Neuronal stem cell (in vitro differentiated cells): ENCODE data around the gene PROM2.

ENCODE experiments used
- DNase-seq: peaks from one replicate; pipeline ENCODE4 v3.0.0-alpha.2; 2013; ENCODE audit warnings: low spot score
- H2AFZ ChIP-seq: one replicate; pipeline ENCODE4 v1.6.1; 2013; ENCODE audit warnings: mild to moderate bottlenecking, low read length, inconsistent platforms
- H2AK5ac ChIP-seq: 2 replicates; pipeline ENCODE4 v1.6.1; 2013; ENCODE audit warnings: low read depth, mild to moderate bottlenecking, inconsistent platforms, low read length, moderate library complexity, mixed read lengths
- H2BK120ac ChIP-seq: 2 replicates; pipeline ENCODE4 v1.6.1; 2013; ENCODE audit warnings: low read depth, mild to moderate bottlenecking, inconsistent platforms, low read length, moderate library complexity, mixed read lengths
- H2BK12ac ChIP-seq: one replicate; pipeline ENCODE4 v1.6.1; 2013; ENCODE audit warnings: low read length, inconsistent platforms
- H2BK15ac ChIP-seq: 2 replicates; pipeline ENCODE4 v1.6.1; 2013; ENCODE audit warnings: mild to moderate bottlenecking, low read length, inconsistent platforms, mixed read lengths
- H2BK5ac ChIP-seq: one replicate; pipeline ENCODE4 v1.6.1; 2013; ENCODE audit warnings: inconsistent platforms, mild to moderate bottlenecking, low read length, moderate library complexity
- H3K14ac ChIP-seq: one replicate; pipeline ENCODE4 v1.6.1; 2013; ENCODE audit warnings: low read length, inconsistent platforms
- H3K18ac ChIP-seq: 2 replicates; pipeline ENCODE4 v1.6.1; 2013; ENCODE audit warnings: low read length, inconsistent platforms
- H3K23ac ChIP-seq: 2 replicates; pipeline ENCODE4 v1.6.1; 2013; ENCODE audit warnings: low read depth, mild to moderate bottlenecking, mixed read lengths, low read length, inconsistent platforms; ENCODE audit not compliant: poor library complexity
- H3K27ac ChIP-seq: replicated peaks from 3 replicates; pipeline ENCODE4 v1.5.1; 2013; ENCODE audit warnings: low read length, inconsistent platforms
- H3K27me3 ChIP-seq, 3 experiments: 2 replicates each; pipeline ENCODE4 v1.6.1; 2013; ENCODE audit warnings: low read length in 3 of 3, mild to moderate bottlenecking in 2 of 3, inconsistent platforms in 1 of 3, low read depth in 1 of 3, mixed read lengths in 1 of 3, moderate library complexity in 1 of 3; ENCODE audit not compliant: control insufficient read depth in 3 of 3, insufficient read depth in 3 of 3
- H3K36me3 ChIP-seq, 2 donors: replicated peaks in 1 of 2; 2 replicates each; pipeline ENCODE4 v1.6.1; 2013; ENCODE audit warnings: low read length in 2 of 2; ENCODE audit not compliant: control insufficient read depth in 2 of 2, insufficient read depth in 2 of 2
- H3K4ac ChIP-seq: 2 replicates; pipeline ENCODE4 v1.6.1; 2013; ENCODE audit warnings: inconsistent platforms, mild to moderate bottlenecking, low read length, moderate library complexity
- H3K4me1 ChIP-seq, 2 donors: 1 replicate in 1 of 2; 2 replicates in 1 of 2; pipeline ENCODE4 v1.6.1; 2013; ENCODE audit warnings: low read length in 2 of 2, low read depth in 1 of 2; ENCODE audit not compliant: control insufficient read depth in 2 of 2, insufficient read depth in 1 of 2
- H3K4me2 ChIP-seq: one replicate; pipeline ENCODE4 v1.6.1; 2013; ENCODE audit warnings: mild to moderate bottlenecking, low read length, inconsistent platforms; ENCODE audit not compliant: insufficient read depth, poor library complexity, severe bottlenecking
- H3K4me3 ChIP-seq, 2 donors: 2 replicates each; pipeline ENCODE4 v1.5.1; 2013; ENCODE audit warnings: low read length in 2 of 2, mild to moderate bottlenecking in 2 of 2, inconsistent platforms in 1 of 2, moderate library complexity in 1 of 2
- H3K79me1 ChIP-seq: one replicate; pipeline ENCODE4 v1.6.1; 2013; ENCODE audit warnings: low read depth, mild to moderate bottlenecking, inconsistent platforms, low read length, moderate library complexity
- H3K9ac ChIP-seq: one replicate; pipeline ENCODE4 v1.6.1; 2013; ENCODE audit warnings: mild to moderate bottlenecking, low read depth, low read length, inconsistent platforms; ENCODE audit not compliant: poor library complexity
- H3K9me3 ChIP-seq, 2 donors: replicated peaks in 1 of 2; 2 replicates each; pipeline versions ENCODE3 to v1.6.1; 2013; ENCODE audit warnings: low read length in 2 of 2, mild to moderate bottlenecking in 2 of 2, inconsistent platforms in 1 of 2, low read depth in 1 of 2, mixed read lengths in 1 of 2, moderate library complexity in 1 of 2; ENCODE audit not compliant: control insufficient read depth in 2 of 2, insufficient read depth in 1 of 2
- H4K8ac ChIP-seq: one replicate; pipeline ENCODE4 v1.6.1; 2013; ENCODE audit warnings: low read depth, mild to moderate bottlenecking, inconsistent platforms, low read length, moderate library complexity
- H4K91ac ChIP-seq: one replicate; pipeline ENCODE4 v1.6.1; 2013; ENCODE audit warnings: low read length, low read depth, mild to moderate bottlenecking, inconsistent platforms; ENCODE audit not compliant: poor library complexity
- WGBS, 2 donors: extraction: QIAGEN DNeasy Blood & Tissue Kit; methylation state at CpG; one replicate each; pipeline ENCODE4 v1.1.7; 2013; ENCODE audit warnings: missing lambda C conversion rate in 2 of 2, mixed read lengths in 1 of 2; ENCODE audit not compliant: insufficient read length in 2 of 2, insufficient replicate concordance in 1 of 2; ENCODE audit errors: extremely low coverage in 2 of 2; 5-methylcytosine and 5-hydroxymethylcytosine counted together

Gene PROM2

DNA sequence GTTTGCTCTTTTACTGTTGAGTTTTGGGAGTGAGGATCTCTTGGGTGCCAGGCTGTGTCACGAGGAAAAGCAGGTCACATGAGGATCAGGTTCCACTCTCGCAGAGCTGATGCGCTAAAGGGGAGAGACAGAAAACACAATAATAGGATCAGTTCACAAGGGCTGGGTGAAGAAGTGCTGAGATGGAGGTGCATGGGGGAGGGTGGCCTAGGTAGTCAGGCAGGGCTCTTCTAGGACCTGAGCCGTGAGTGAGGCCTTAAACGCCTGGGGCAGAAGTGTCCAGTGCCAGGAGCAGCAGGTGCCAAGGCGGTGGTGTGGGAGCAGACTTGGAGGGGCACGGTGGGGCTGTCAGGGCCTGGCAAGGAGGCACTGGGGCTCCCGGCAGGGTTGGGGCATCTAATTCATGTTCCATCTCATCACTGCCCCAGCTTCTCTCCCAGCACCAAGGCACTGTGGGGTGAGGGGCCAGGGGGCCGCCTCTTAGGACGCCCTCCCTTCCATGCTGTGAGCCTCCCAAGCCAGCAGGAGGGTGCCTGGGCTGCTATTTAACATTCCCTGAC, 32.2 kb downstream of the PROM2 start:
- Histone ChIP-seq H2BK120ac (no peak overlapping the region), H3K9me3 (no peaks in the 10 kb centered on the region), H2AFZ (no peak overlapping the region), H3K27me3 (peaks cover 0 to 12% (median 0%) of the 10 kb centered on the region in 3 experiments), H4K91ac (no peak overlapping the region), H3K4ac (no peak overlapping the region), H2BK12ac (peak overlapping the region; percentile 7), H2BK15ac (peak overlapping the region; percentile 6), H3K9ac (no peak overlapping the region), H2AK5ac (peak overlapping the region; percentile 73), H3K4me3 (no peak overlapping the region), H3K23ac (no peak overlapping the region), H3K4me1 (peaks cover 0 to 10% of the 10 kb centered on the region in 2 donors), H4K8ac (no peak overlapping the region), H3K36me3 (no peaks in the 10 kb centered on the region), H2BK5ac (peak overlapping the region; percentile 20), H3K4me2 (no peak overlapping the region), H3K27ac (no peak overlapping the region), H3K14ac (no peak overlapping the region), H3K79me1 (no peaks in the 10 kb centered on the region), H3K18ac (no peak overlapping the region)
- no CpG with 5 or more reads among the region's 10 CpGs for WGBS, 2 donors
- DNase-seq, result no peak

DNA sequence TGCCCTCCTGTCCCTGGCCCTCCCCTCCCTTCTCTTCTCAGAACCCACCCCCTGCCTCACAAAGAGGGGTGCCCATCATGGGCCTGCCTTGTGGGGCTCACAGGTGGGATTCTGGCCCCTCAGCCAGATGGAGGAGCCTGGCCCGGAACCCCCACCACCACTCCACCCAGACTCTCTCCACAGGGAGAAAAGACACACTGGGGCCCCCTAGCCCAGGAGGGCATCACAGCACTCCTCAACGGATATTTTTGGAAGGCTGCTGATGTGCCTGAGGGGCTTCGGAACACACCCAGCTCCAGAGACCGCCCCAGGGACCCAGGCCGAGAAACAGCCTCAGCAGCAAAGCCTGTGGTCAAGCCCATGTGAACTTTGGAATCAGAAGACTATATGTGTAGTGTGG, 32.8 kb downstream of the PROM2 start:
- no CpG with 5 or more reads among the region's 5 CpGs for WGBS, 2 donors
- peak overlapping the region; percentile 42 for H3K18ac ChIP-seq

DNA sequence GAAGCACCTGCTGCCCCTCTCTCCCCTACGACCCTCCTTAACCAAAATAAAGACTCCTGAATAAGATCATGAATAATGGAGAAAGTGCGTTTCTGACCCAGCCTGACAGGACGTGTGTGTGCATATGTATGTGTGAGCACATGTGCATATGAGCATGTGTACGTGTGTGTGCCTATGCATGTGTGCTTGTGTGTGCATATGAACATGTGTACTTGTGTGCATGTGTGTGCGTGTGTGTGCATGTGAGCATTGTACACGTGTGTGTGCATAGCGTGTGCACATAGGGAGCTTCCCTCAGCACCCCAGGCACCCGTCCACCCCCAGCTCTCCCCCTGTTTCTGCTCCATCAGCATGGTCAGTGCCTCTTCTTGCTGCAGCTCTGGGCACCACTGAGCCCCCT, 33.6 kb downstream of the PROM2 start:
- Histone ChIP-seq H3K4me2 (no peak overlapping the region), H3K18ac (peak overlapping the region; percentile 44), H3K4ac (no peak overlapping the region), H3K4me3 (peak overlapping the region in 1 of 2 donors; percentile 49), H3K14ac (no peak overlapping the region), H3K4me1 (peaks cover 0 to 8% of the 10 kb centered on the region in 2 donors), H2BK12ac (no peak overlapping the region), H3K27me3 (peaks cover 0 to 12% (median 0%) of the 10 kb centered on the region in 3 experiments), H3K27ac (no peak overlapping the region), H4K8ac (no peak overlapping the region), H2BK15ac (no peak overlapping the region), H2AFZ (no peak overlapping the region), H2BK120ac (no peak overlapping the region), H3K9ac (no peak overlapping the region), H3K23ac (no peak overlapping the region), H3K79me1 (no peaks in the 10 kb centered on the region), H3K36me3 (no peaks in the 10 kb centered on the region), H3K9me3 (no peaks in the 10 kb centered on the region), H2AK5ac (peak overlapping the region; percentile 32), H2BK5ac (no peak overlapping the region), H4K91ac (no peak overlapping the region)
- no peak for DNase-seq
- WGBS, 2 donors, result no CpG with 5 or more reads among the region's 8 CpGs

More for the DNA sequence above, 32.8 kb downstream of the PROM2 start:
- Histone ChIP-seq H3K36me3 (no peaks in the 10 kb centered on the region), H2AFZ (peak overlapping the region; percentile 38), H3K9me3 (no peaks in the 10 kb centered on the region), H3K79me1 (no peaks in the 10 kb centered on the region), H4K91ac (no peak overlapping the region), H3K4me1 (peaks cover 0 to 10% of the 10 kb centered on the region in 2 donors), H3K14ac (no peak overlapping the region), H3K27ac (no peak overlapping the region), H2BK5ac (peak overlapping the region; percentile 20), H2BK15ac (peak overlapping the region; percentile 6), H4K8ac (no peak overlapping the region), H2AK5ac (peak overlapping the region; percentile 73), H2BK12ac (no peak overlapping the region), H3K4me3 (no peak overlapping the region), H3K4ac (no peak overlapping the region), H3K23ac (no peak overlapping the region), H2BK120ac (no peak overlapping the region), H3K9ac (no peak overlapping the region), H3K27me3 (peaks cover 0 to 12% (median 0%) of the 10 kb centered on the region in 3 experiments), H3K4me2 (no peak overlapping the region)
- no peak for DNase-seq

DNA sequence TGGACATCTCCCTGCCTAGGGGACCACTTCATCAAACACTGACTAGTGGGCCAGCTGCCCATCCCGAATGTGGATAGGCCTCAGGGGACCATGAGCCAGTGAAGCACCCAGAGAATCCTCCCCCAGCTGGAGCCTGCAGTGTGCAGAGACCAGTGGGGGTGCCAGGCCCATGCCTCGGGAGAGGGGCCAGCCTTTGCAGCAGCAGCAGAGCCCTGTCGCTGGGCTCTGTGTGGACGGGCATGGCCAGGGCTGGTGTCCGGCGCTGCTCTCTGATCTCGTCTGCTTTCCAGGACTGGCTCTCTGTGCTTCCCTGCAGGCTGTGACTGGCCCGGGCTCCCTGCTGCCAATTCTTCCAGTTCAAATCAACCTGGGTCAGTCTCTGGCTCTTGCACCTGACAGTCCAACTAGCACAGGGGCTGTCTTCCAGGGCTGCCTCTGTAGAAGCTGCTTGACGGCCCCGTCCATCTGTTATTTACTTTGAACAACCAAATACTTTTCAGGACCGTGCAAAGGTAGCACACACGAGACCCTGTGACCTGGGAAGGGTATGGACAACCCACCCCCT, 34.3 kb downstream of the PROM2 start:
- Histone ChIP-seq H2BK120ac (no peak overlapping the region), H2BK12ac (no peak overlapping the region), H3K14ac (no peak overlapping the region), H4K8ac (no peak overlapping the region), H3K4me3 (no peak overlapping the region), H2BK15ac (no peak overlapping the region), H3K18ac (no peak overlapping the region), H3K27me3 (peaks cover 0 to 12% (median 0%) of the 10 kb centered on the region in 3 experiments), H3K9me3 (no peaks in the 10 kb centered on the region), H3K4me2 (no peak overlapping the region), H4K91ac (no peak overlapping the region), H3K36me3 (no peaks in the 10 kb centered on the region), H3K4ac (no peak overlapping the region), H3K9ac (peak overlapping the region; percentile 27), H3K4me1 (peaks cover 0 to 8% of the 10 kb centered on the region in 2 donors), H2AK5ac (peak overlapping the region; percentile 30), H3K23ac (peak overlapping the region; percentile 29), H2BK5ac (no peak overlapping the region), H3K27ac (no peak overlapping the region), H2AFZ (no peak overlapping the region), H3K79me1 (no peaks in the 10 kb centered on the region)
- WGBS, 2 donors, result no CpG with 5 or more reads among the region's 12 CpGs
- no peak for DNase-seq
